T-helper 22 cell (primary cell): ENCODE measurements around the gene ACER2.

Experiments
- DNase-seq: peaks from one replicate; pipeline ENCODE4 v3.0.0-alpha.2; 2020; ENCODE audit warnings: low read depth

The ACER2 gene

GRCh38 chr9:19486803-19487202 lies 78.0 kb downstream of the ACER2 start:
- DNase-seq = no peak

GRCh38 chr9:19488721-19489120 lies 79.9 kb downstream of the ACER2 start:
- DNase-seq = no peak

- DNase-seq = no peak
These were observed 81.5 kb downstream of the ACER2 start for GRCh38 chr9:19490269-19490668.

- no peak for DNase-seq
These were observed 82.0 kb downstream of the ACER2 start for GRCh38 chr9:19490828-19491227.

- no peak for DNase-seq
These were observed 84.0 kb downstream of the ACER2 start for GRCh38 chr9:19492775-19493173.

GRCh38 chr9:19493174-19493811 lies 84.5 kb downstream of the ACER2 start:
- DNase-seq = no peak

GRCh38 chr9:19493876-19494275 lies 85.1 kb downstream of the ACER2 start:
- DNase-seq = no peak

GRCh38 chr9:19495186-19496028 lies 86.6 kb downstream of the ACER2 start:
- no peak for DNase-seq

GRCh38 chr9:19496321-19497050 lies 87.7 kb downstream of the ACER2 start:
- no peak for DNase-seq

- no peak for DNase-seq
These were observed 88.5 kb downstream of the ACER2 start for GRCh38 chr9:19497276-19497675.

- DNase-seq = no peak
These were observed 89.2 kb downstream of the ACER2 start for GRCh38 chr9:19498015-19498414.
